GDM1 (cell line): ENCODE data around the gene CCDC80.

Source experiments
- DNase-seq: peaks from one replicate; lab custom pipeline; 2025; lab: John Stamatoyannopoulos, UW

CCDC80 gene

DNA sequence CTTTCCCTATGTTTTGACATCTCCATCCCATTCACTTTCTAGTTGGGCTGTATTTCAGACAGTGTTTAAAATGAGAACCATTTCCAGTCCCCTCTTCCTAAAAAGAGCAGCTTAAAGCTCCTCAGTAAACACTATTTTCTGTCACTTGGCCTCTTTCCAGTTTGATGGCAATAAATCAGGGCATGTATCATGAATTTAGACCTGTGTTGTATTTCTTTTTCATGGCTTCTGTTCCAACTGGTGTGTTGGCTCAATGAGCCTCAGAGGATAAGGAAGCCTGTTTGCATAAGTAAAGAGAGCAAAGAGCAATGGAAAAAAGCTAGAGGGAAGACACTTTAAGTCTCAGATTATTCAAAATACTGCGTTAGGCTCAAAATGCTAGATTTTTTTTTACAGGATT, 7.2 kb downstream of the CCDC80 start:
- no peak for DNase-seq

DNA sequence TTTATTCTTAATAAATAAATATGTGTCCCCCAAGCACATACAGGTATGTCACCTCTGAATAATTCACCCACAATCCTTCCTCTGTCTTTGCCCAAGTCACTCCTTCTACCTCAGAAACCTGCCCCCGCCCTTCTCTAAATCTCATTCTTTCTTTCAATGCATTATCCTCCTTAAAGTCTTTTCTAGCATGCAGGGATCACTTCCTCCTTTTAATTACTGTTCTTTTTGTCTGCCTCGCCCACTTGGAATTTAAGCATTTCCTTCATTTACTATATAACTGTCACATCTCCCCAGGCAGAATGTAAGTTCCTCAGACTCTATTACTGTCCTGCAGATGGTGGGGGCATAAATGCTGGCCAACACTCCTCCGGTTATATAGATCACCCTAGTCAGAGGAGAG, 7.8 kb downstream of the CCDC80 start:
- no peak for DNase-seq

DNA sequence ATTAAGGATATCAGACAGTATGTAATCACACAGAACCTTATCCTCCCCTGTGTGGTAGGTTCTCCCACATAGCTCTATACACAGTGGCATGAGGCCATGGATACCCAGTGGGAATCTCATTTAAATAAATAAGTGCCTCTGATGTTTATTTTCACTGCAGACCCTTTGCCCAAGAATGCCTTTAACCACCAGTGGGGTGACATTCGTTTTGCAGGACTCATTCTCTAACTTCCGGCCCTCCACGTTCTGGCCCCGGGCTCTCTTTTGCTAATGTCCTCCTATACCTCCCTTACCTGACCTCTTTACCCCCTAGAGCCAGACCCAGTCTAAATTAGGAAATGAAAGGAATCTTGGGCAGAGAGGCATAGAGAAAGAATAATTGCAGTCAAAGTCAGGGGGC, 8.3 kb downstream of the CCDC80 start:
- DNase-seq = no peak

DNA sequence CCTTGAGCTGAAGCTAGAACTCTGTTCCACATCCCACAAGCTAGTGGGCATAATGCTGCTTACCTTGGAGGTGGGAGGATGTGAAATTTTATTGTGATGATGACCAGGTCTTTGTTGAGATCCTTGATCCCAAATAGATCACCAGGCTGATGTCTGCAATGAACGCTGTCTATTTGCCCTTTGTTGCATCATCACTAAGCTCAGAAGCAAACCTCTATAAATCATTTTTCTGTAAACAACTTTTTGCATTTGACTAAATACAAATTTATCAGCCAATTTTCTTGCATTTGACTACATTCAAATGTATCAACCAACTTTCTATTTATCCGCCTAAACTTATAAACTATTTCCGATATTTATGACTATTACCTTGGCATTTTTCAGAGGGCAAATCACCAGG, 9.7 kb downstream of the CCDC80 start:
- no peak for DNase-seq

- peak; percentile 47 for DNase-seq
These were observed 11.5 kb downstream of the CCDC80 start for GRCh38 chr3:112629425-112629824.

GRCh38 chr3:112627919-112628466, 12.9 kb downstream of the CCDC80 start:
- DNase-seq = no peak

DNA sequence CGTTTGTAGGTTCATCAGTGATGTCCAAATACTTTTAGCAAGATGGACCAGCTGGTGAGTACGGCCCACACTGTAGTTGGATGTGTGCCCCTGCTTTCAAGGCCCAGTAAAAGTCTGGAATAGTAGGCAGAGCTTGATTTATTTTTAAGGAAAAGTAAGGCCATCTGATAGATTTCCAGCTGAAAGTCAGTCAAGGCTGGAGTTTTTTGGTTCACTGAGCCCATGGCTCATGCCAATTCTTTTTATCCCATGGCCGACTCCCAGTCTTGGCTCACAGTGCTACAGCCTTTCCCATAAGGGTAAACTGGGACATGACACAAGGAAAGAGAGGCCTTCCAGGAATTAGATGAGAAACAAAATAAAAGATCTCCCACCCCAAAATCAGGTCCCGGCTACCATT, 13.5 kb downstream of the CCDC80 start:
- DNase-seq = no peak

DNA sequence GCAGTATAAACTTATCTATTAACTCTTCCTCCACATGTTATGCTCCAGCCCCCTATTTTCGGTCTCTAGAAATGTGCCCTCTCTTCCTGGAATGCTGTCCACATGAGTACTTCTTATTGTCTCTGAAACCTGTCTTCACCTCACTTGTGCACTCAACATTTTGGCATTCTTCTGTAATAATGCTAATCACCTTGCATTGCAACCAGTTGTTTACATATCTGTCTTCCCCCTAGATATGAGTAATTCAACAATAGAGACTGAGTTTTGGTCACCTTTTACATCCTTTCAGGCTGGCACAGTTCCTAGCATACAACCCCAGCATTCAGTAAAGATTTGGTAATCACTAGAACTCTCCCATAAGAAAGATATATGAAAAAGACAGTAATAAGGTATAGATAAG, 17.2 kb downstream of the CCDC80 start:
- no peak for DNase-seq

- no peak for DNase-seq
These were observed 17.7 kb downstream of the CCDC80 start for GRCh38 chr3:112623213-112623612.

GRCh38 chr3:112619295-112619694, 21.6 kb downstream of the CCDC80 start:
- no peak for DNase-seq

- DNase-seq = no peak
These were observed 23.7 kb downstream of the CCDC80 start for GRCh38 chr3:112617285-112617684.

DNA sequence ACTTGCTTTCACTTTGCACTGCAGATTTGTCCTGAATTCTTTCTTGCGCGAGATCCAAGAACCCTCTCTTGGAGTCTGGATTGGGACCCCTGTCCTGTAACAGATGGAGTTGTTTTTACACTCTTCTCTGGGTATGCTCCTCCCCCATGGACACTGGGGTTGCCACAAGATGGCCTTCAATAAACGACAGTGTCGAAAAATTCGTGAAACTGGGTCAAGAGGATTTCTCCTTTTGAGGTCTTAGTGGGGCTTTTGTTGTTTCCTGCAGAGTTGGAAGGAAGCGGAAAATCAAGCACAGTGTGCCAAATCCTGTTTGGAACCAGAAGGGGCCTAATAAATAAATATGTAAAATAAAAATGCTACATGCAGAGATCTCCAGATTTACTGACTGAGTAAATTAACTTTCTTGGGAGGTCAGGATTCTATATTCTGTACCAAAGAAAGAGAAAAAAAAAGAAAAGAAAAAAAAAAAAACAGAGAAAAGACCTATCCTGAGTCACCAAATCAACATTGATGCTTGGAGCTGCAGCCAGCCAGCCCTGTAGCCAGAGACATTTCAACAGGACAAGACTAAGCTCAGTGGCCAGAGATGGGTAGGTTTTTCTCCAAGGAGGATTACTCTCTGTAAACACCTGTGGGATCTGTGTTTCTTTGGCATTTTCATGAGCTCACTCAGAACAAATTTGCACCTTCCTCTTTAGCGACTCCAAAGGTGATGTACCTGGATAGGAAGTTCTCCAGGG, 24.8 kb downstream of the CCDC80 start:
- DNase-seq = no peak

GRCh38 chr3:112611752-112612515, 29.0 kb downstream of the CCDC80 start:
- no peak for DNase-seq

- DNase-seq = no peak
These were observed 30.8 kb downstream of the CCDC80 start for GRCh38 chr3:112610121-112610520.

- DNase-seq = no peak
These were observed 33.1 kb downstream of the CCDC80 start for GRCh38 chr3:112607863-112608262.

DNA sequence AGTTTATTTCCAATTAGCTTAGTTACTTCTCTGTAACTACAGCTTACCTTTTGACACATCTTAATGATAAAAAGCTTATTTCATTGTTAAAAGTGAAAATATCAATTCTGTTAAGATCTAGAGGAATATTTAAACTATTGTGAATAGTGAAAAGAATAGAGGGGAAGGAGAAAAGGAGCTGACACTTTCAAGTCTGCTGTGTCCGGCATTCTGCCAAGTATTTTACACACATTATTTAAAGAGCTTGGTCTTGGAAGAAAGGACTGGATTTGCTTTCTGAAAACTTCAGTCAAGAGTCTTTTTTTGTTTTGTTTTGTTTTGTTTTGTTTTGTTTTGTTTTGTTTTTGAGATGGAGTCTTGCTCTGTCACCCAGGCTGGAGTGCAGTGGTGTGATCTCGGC, 34.8 kb downstream of the CCDC80 start:
- DNase-seq = no peak

DNA sequence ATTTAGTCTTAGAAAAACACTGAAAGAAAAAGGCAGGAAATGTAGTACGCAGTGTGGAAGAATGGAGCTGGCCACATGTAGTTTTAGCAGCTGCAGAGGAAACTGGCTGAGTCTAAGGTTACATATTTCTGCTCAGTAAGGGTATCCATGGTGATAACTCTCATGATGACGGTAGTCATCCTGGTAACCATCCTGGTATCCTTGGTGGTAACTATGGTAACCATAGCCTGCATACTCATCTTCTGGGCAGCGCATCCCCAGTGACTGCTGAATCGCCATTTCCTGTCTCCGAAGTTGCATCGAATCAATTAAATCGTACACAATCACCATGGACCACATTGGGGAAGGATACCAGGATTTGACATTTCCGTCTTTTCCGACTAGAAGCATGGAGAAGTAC, 35.7 kb downstream of the CCDC80 start:
- no peak for DNase-seq

GRCh38 chr3:112604536-112604935, 36.4 kb downstream of the CCDC80 start:
- no peak for DNase-seq

DNA sequence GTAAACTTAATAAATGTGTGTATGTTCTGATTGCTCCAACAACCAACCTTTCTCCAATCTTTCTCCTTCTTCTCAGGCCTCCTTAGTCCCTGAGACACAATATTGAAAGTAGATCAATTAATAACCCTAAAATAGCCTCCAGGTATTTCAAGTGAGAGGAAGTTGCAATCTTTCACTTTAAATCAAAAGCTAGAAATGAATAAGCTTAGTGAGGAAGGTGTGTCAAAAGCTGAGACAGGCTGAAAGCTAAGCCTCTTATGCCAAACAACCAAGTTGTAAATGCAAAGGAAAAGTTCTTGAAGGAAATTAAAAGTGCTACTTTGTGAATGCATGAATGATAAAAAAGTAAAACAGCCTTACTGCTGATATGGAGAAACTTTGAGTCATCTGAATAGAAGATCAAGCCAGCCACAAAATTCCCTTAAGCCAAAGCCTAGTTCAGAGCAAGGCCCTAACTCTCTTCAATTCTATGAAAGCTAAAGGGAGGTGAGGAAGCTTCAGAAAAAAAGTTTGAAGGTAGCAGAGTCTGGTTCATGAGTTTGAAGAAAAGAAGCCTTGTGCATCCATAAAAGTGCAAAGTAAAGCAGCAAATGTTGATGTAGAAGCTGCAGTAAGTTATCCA, 38.6 kb downstream of the CCDC80 start:
- no peak for DNase-seq

GRCh38 chr3:112598731-112599130, 42.2 kb downstream of the CCDC80 start:
- DNase-seq = no peak

DNA sequence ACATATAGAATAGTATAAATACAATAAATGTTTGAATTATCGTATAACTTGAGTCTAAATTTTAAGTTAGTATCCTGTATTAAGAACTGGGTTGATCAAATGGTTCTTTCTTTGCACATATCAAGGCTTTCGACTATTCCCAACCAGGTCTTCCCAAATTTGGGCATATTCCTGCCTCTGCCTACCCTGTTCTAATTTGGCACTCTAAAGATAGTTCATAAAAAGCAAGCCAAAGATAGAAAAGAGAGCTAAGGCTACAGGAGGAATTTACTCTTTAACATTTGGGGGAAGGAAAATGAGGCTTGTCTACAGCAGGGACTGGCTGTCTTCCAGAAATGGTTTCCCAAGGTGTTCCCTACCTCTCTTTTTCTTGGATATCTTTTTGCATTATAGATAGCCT, 43.0 kb downstream of the CCDC80 start:
- no peak for DNase-seq

DNA sequence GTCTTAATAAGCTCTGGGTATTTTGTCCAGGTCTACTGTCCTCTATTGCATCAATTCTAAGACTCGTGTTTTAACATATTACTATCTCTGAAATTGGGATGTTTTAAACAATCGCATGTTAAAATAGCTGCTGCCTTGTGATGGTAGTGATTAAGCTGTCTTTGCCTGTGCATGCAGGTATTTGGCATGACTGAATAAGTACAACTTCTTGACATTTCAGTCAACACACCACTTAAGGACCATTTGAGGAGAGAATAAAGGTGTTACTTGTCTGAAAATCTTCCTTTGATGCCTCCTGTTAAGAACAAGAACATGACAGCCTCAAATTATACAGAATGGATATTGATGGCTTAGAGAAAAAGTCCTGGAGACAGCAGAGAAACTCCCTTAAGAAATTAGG, 46.1 kb downstream of the CCDC80 start:
- no peak for DNase-seq

DNA sequence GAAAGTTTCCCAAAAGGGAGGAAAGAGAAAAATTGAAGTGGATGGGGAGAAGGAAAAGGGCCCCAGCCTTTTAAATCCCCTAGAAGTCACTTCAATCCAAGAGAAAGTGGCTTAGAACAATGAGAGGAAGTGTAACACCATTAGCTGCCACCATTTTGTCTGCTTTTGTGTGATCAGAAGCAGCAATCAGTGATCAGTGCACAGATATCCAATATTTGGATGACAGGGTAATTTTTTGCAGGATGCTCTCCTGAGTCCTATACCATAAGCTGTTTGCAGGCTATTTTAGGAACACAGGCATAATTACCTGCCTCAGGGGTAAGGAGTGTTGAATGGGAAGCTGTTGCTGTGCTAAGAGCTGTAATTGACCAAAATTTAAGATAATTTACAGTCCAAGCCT, 47.7 kb downstream of the CCDC80 start:
- DNase-seq = no peak
